Measurements from ENCODE around the gene SLC32A1. TPM values are rescaled to one million over a fixed set of nuclear protein-coding genes. Genes with fewer than 3 reads are reported as not detected.

The SLC32A1 gene
- total and polyA plus RNA-seq, 2 of the 4 experiments (the other 2 are of a cell fraction) = not detected

DNA sequence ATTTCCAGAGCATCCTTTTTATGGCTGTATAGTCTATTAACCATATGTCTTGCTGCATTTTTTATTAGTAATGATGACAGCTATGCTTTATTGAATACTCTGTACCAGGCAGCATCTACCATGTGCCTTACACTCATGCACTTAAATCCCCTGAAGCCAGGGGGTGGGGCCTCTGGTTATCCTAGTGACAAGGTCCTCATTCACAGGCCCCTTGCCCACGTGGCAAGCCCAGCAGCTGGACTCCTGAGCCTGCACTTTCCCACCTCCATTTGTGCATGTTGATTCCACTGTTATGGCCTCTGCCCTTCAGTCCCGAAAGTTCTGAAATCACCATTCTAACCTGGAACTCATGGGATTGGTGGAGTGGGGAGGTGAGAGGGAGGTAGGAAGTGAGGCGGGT, 46.3 kb downstream of the SLC32A1 start:
- H4K20me1 ChIP-seq (ENCODE audit: insufficient read depth, low read length) = no peaks in the 10 kb centered on the region
- POLR2A ChIA-PET (ENCODE audit: unreplicated experiment) = no interaction called here
- no peak overlapping the region for H2AK9ac ChIP-seq (replicated peaks; ENCODE audit: low read depth, low read length, poor library complexity)
- no peak overlapping the region for H4K8ac ChIP-seq (ENCODE audit: low read depth in 2 of 2, low read length in 2 of 2)
- peaks cover 6% of the 10 kb centered on the region; the same call in 1 of the 2 replicates for H3K9me1 ChIP-seq (ENCODE audit: insufficient read depth, low read length)
- CTCF ChIA-PET = no interaction called here
- DNase-seq = no peak
- no peak overlapping the region for H3K9ac ChIP-seq (ENCODE audit: low read depth, low read length)
- H2BK15ac ChIP-seq (ENCODE audit: low read depth, low read length) = no peak overlapping the region
- H3K79me1 ChIP-seq (ENCODE audit: low read depth in 1 of 2, low read length in 2 of 2) = no peaks in the 10 kb centered on the region
- no peak for TF ChIP-seq BHLHE40 (IDR thresholded peaks at IDR 0.05; ENCODE audit: low read depth, low read length)
- TF ChIP-seq MXI1 (IDR thresholded peaks at IDR 0.05; ENCODE audit: borderline replicate concordance, low read depth, low read length) = no peak
- no peak for TF ChIP-seq MAZ (IDR thresholded peaks at IDR 0.05; ENCODE audit: borderline replicate concordance, low read depth, low read length)
- TF ChIP-seq, protein P1, sequence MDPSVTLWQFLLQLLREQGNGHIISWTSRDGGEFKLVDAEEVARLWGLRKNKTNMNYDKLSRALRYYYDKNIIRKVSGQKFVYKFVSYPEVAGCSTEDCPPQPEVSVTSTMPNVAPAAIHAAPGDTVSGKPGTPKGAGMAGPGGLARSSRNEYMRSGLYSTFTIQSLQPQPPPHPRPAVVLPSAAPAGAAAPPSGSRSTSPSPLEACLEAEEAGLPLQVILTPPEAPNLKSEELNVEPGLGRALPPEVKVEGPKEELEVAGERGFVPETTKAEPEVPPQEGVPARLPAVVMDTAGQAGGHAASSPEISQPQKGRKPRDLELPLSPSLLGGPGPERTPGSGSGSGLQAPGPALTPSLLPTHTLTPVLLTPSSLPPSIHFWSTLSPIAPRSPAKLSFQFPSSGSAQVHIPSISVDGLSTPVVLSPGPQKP (IDR thresholded peaks at IDR 0.05; ENCODE audit: borderline replicate concordance, low read depth, low read length) = no peak
- no peak for TF ChIP-seq RCOR1 (IDR thresholded peaks at IDR 0.05; ENCODE audit: insufficient replicate concordance, low read length)
- TF ChIP-seq MAFK (IDR thresholded peaks at IDR 0.05; ENCODE audit: low read depth, low read length) = no peak
- no peak for TF ChIP-seq SMC3 (IDR thresholded peaks at IDR 0.05; ENCODE audit: low read depth, low read length)
- TF ChIP-seq CEBPB (IDR thresholded peaks at IDR 0.05; ENCODE audit: low read depth, low read length) = no peak
- no peak for TF ChIP-seq POLR2A (IDR thresholded peaks at IDR 0.05; ENCODE audit: low read depth, low read length)
- TF ChIP-seq CHD1 (IDR thresholded peaks at IDR 0.05; ENCODE audit: low read depth, low read length) = no peak
- TF ChIP-seq RAD21 (IDR thresholded peaks at IDR 0.05; ENCODE audit: low read length) = no peak
- no peak for TF ChIP-seq NFE2L2 (IDR thresholded peaks at IDR 0.05; ENCODE audit: low read depth, low read length)
- TF ChIP-seq FOS (IDR thresholded peaks at IDR 0.05; ENCODE audit: low read depth, low read length) = no peak
- TF ChIP-seq, protein P2, sequence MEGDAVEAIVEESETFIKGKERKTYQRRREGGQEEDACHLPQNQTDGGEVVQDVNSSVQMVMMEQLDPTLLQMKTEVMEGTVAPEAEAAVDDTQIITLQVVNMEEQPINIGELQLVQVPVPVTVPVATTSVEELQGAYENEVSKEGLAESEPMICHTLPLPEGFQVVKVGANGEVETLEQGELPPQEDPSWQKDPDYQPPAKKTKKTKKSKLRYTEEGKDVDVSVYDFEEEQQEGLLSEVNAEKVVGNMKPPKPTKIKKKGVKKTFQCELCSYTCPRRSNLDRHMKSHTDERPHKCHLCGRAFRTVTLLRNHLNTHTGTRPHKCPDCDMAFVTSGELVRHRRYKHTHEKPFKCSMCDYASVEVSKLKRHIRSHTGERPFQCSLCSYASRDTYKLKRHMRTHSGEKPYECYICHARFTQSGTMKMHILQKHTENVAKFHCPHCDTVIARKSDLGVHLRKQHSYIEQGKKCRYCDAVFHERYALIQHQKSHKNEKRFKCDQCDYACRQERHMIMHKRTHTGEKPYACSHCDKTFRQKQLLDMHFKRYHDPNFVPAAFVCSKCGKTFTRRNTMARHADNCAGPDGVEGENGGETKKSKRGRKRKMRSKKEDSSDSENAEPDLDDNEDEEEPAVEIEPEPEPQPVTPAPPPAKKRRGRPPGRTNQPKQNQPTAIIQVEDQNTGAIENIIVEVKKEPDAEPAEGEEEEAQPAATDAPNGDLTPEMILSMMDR (conservative IDR thresholded peaks at IDR 0.05; ENCODE audit: low read depth, low read length) = no peak
- TF ChIP-seq USF2 (IDR thresholded peaks at IDR 0.05; ENCODE audit: low read depth, low read length) = no peak
- no peak for TF ChIP-seq RFX5 (IDR thresholded peaks at IDR 0.05; ENCODE audit: low read depth, low read length)
- intact Hi-C loops (cut with micrococcal nuclease) = no loop called here
- H3K4me3 ChIP-seq (ENCODE audit: insufficient read depth, low read depth, low read length) = no peak overlapping the region
- in situ Hi-C loops (cut with MboI; ENCODE audit: low sequenced_read_pairs) = loop anchor here (25.0 kb wide), 1 partner anchor 267 kb away; no protein-coding TSS in a partner anchor
- dilution Hi-C loops (cut with HindIII; ENCODE audit: low sequenced_read_pairs, unreplicated experiment) = no loop called here
- H2AK5ac ChIP-seq (ENCODE audit: low read depth, low read length) = no peak overlapping the region
- H3K4ac ChIP-seq (ENCODE audit: low read depth, low read length) = no peak overlapping the region
- WGBS, 2 experiments (ENCODE audit: extremely low coverage in 2 of 2, insufficient read length in 1 of 2) = no CpG with 5 or more reads among the region's 3 CpGs
- no peaks in the 10 kb centered on the region for H3K4me1 ChIP-seq (ENCODE audit: control insufficient read depth, insufficient read depth, low read length)
- no peak overlapping the region for H2BK5ac ChIP-seq (ENCODE audit: low read depth, low read length, poor library complexity, severe bottlenecking)
- no peak overlapping the region for H4K5ac ChIP-seq (ENCODE audit: low read depth, low read length)
- H3K14ac ChIP-seq (replicated peaks; ENCODE audit: low read depth, low read length) = no peak overlapping the region
- H3K9me3 ChIP-seq (ENCODE audit: control insufficient read depth, insufficient read depth, low read length) = no peaks in the 10 kb centered on the region
- BruUV-seq (replicated peaks) = no TSS peak
- no peaks in the 10 kb centered on the region for H3K27me3 ChIP-seq (ENCODE audit: control insufficient read depth, insufficient read depth, low read length)
- H2BK20ac ChIP-seq (ENCODE audit: low read depth, low read length) = no peak overlapping the region
- H3K56ac ChIP-seq (ENCODE audit: extremely low read depth, insufficient read depth, low read length) = no peak overlapping the region
- H2AFZ ChIP-seq (replicated peaks; ENCODE audit: low read length, poor library complexity) = no peak overlapping the region
- H3K4me2 ChIP-seq (ENCODE audit: low read depth, low read length) = no peak overlapping the region
- no peak overlapping the region for H2BK120ac ChIP-seq (ENCODE audit: low read depth, low read length)
- no peak overlapping the region for H4K91ac ChIP-seq (ENCODE audit: insufficient read depth, low read depth, low read length)
- no peak overlapping the region for H3K23ac ChIP-seq (ENCODE audit: low read depth, low read length)
- no peak overlapping the region for H3K27ac ChIP-seq (ENCODE audit: insufficient read depth, low read length)
- peaks cover 33% of the 10 kb centered on the region for H3K36me3 ChIP-seq (ENCODE audit: control insufficient read depth, insufficient read depth, low read length)
- no peak overlapping the region for H3K18ac ChIP-seq (ENCODE audit: low read depth, low read length)
- no peak for ATAC-seq (ENCODE audit: low read depth)

Measured in IMR-90 (cell line).